Hair follicular keratinocyte (primary cell): ENCODE results near the gene LURAP1L. TPM values are rescaled to one million over a fixed set of nuclear protein-coding genes. Genes with fewer than 3 reads are reported as not detected.

Source experiments
- total RNA-seq: library from RNA; depleted of rRNA; stranded (reverse); fragments of >200 nt; gene quantifications from 2 replicates; pipeline ENCODE4 v1.2.3, GENCODE V29; 2015

LURAP1L gene, protein sequence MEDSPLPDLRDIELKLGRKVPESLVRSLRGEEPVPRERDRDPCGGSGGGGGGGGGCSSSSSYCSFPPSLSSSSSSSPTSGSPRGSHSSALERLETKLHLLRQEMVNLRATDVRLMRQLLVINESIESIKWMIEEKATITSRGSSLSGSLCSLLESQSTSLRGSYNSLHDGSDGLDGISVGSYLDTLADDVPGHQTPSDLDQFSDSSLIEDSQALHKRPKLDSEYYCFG
- total RNA-seq = 3.3 and 10.3 TPM in 2 replicates

DNA sequence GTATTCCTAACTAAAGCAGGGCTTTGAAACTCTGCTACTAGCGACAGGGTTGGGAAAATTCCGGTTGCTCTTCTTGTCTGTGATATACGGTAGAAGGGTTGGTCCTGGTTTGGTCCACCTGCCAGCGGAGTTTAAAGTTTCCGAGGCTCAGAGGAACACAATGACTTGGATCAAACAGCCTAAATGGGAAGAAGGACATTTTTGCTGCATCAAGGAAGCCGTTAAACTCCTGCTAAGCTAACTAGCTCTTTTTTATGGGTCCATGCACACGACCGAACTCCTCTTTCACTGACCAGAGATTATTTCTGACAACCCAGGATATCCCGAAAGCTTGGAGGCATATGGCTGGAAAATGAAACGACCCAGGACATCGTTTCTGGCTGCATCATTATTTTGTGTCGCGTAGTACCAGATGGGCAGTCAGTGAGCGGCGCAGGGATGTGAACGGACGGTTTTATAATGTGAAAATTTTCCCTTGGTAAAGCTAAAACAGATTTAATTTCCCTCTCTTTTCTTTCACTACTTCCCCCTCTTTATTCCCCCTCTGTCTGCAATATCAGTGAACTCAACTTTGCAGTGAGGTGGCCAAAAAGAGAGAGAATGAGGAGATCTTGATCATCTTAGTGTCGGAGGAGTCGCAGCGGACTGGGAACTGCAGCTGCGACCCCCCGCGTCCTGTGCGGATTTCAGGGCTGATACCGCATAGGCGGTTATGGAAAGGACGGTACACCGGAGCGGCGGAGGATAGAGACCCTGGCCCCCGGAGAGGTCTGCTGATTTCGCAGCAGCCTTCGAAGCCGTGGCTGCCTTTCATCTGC lies at the start of gene LURAP1L:
Gene LURAP1L, plus strand, starts transcription at position 160 of the 818 bp plus-strand sequence. CDS start 696 bp downstream, outside the sequence.

Other genes starting within 250 kb of the LURAP1L start
- gene TYRP1, start 81.6 kb upstream of the LURAP1L start, total RNA-seq = not detected in 2 replicates